MCF 10A (cell line): Measurements from ENCODE around the gene GREB1. TPM values are rescaled to one million over a fixed set of nuclear protein-coding genes. Genes with fewer than 3 reads are reported as not detected.
A peak's percentile ranks its signal among the peaks of the same experiment; 100 is the strongest.
"Not testable (repeated sequence)": the region's sequence is repeated elsewhere in the genome, so short reads cannot be mapped to it uniquely, and the experiment has no call there.

Experiments
- BruUV-seq: library from RNA; stranded (reverse); fragments of 400-500 nt; replicated peaks from 2 replicates; lab custom pipeline; 2021; lab: Mats Ljungman, UMichigan
- CTCF ChIA-PET: fragments of 300-600 bp; sonication (Branson Sonifier 250); formaldehyde crosslinking; extraction: SDS; loops from one replicate; lab custom pipeline; 2021; ENCODE audit warnings: antibody characterized with exemption, inconsistent platforms; lab: Yijun Ruan, JAX
- POLR2A ChIA-PET: fragments of 300-600, 350-650 bp; sonication (Branson Sonifier 250); formaldehyde crosslinking; extraction: SDS; loops from one replicate; lab custom pipeline; 2020; ENCODE audit warnings: antibody characterized with exemption, inconsistent platforms; lab: Yijun Ruan, JAX
- DNase-seq: peaks from one replicate; pipeline ENCODE4 v3.0.0-alpha.2; 2018; ENCODE audit not compliant: unreplicated experiment
- H3K27ac Mint-ChIP-seq: one replicate; pipeline ENCODE4 v1.8.0; 2022; ENCODE audit warnings: mild to moderate bottlenecking, low read depth, mixed read lengths; ENCODE audit not compliant: unreplicated experiment
- H3K27me3 Mint-ChIP-seq: one replicate; pipeline ENCODE4 v1.8.0; 2022; ENCODE audit warnings: mixed read lengths; ENCODE audit not compliant: insufficient read depth, unreplicated experiment
- H3K36me3 Mint-ChIP-seq: one replicate; pipeline ENCODE4 v1.8.0; 2022; ENCODE audit warnings: mild to moderate bottlenecking, moderate library complexity, mixed read lengths; ENCODE audit not compliant: insufficient read depth, unreplicated experiment
- H3K4me1 Mint-ChIP-seq: one replicate; pipeline ENCODE4 v1.8.0; 2022; ENCODE audit warnings: mixed read lengths; ENCODE audit not compliant: insufficient read depth, unreplicated experiment
- H3K4me3 Mint-ChIP-seq: one replicate; pipeline ENCODE4 v1.8.0; 2022; ENCODE audit warnings: mild to moderate bottlenecking, moderate library complexity, mixed read lengths; ENCODE audit not compliant: unreplicated experiment
- H3K9me3 Mint-ChIP-seq: one replicate; pipeline ENCODE4 v1.8.0; 2022; ENCODE audit warnings: mixed read lengths; ENCODE audit not compliant: unreplicated experiment
- intact Hi-C: fragments of 100-400 bp; cut with micrococcal nuclease; formaldehyde crosslinking; loops from 2 replicates; pipeline ENCODE4 v1.14.1; 2022
- total RNA-seq: library from RNA; stranded (reverse); gene quantifications from 2 replicates; pipeline ENCODE4 v1.2.3, GENCODE V29; 2022
- TF ChIP-seq, protein P1 (sequence below): fragments of 200-600 bp; IDR thresholded peaks from one replicate; pipeline ENCODE4 v1.8.0; 2022; ENCODE audit warnings: antibody characterized with exemption, mild to moderate bottlenecking; ENCODE audit not compliant: unreplicated experiment

The GREB1 gene
- total RNA-seq, 1 experiment from 2014 or later, result 1.7 TPM

- CTCF ChIA-PET, result interaction anchor here (0.6 to 1.1 kb wide), 2 partner anchors 71 to 75 kb away, joined by 3 read pairs; no protein-coding TSS in a partner anchor
- Mint-ChIP-seq H3K4me3 (no peak overlapping the region), H3K27ac (no peak overlapping the region), H3K9me3 (peaks cover 9% of the 10 kb centered on the region), H3K4me1 (peaks cover 3% of the 10 kb centered on the region), H3K27me3 (no peaks in the 10 kb centered on the region), H3K36me3 (no peaks in the 10 kb centered on the region)
- peak; percentile 28 for DNase-seq
- intact Hi-C loops, result no loop called here
- POLR2A ChIA-PET, result no interaction called here
- TF ChIP-seq, protein P1, sequence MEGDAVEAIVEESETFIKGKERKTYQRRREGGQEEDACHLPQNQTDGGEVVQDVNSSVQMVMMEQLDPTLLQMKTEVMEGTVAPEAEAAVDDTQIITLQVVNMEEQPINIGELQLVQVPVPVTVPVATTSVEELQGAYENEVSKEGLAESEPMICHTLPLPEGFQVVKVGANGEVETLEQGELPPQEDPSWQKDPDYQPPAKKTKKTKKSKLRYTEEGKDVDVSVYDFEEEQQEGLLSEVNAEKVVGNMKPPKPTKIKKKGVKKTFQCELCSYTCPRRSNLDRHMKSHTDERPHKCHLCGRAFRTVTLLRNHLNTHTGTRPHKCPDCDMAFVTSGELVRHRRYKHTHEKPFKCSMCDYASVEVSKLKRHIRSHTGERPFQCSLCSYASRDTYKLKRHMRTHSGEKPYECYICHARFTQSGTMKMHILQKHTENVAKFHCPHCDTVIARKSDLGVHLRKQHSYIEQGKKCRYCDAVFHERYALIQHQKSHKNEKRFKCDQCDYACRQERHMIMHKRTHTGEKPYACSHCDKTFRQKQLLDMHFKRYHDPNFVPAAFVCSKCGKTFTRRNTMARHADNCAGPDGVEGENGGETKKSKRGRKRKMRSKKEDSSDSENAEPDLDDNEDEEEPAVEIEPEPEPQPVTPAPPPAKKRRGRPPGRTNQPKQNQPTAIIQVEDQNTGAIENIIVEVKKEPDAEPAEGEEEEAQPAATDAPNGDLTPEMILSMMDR, result no peak
- no TSS peak for BruUV-seq
Measured at GRCh38 chr2:11658208-11659114, 124.6 kb downstream of the GREB1 start.

DNA sequence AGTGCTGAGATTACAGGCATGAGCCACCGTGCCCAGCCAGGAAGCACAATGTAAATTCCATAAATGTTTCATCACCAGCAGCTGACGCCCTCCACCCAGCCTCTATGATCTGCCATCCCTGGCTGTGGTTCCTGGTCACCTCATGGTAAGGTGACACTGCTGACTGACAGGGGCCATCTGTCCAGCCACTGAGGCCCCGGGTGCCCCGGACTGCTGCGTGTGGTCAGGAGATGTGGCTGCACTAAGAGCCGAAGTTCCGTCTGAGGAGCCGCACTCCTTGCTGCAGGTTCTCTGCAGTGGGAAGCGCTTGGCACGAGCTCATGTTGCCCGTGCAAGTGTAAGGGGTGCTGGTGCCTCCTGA lies 125.2 kb downstream of the GREB1 start:
- CTCF ChIA-PET, result interaction anchor here (0.6 to 1.1 kb wide), 2 partner anchors 71 to 76 kb away, joined by 3 read pairs; no protein-coding TSS in a partner anchor
- no TSS peak for BruUV-seq
- TF ChIP-seq, protein P1, result no peak
- H3K4me3 Mint-ChIP-seq, result no peak overlapping the region
- peaks cover 6% of the 10 kb centered on the region for H3K4me1 Mint-ChIP-seq
- no peaks in the 10 kb centered on the region for H3K36me3 Mint-ChIP-seq
- no peak overlapping the region for H3K27ac Mint-ChIP-seq
- no peaks in the 10 kb centered on the region for H3K27me3 Mint-ChIP-seq
- no peak for DNase-seq
- intact Hi-C loops, result no loop called here
- POLR2A ChIA-PET, result no interaction called here
- peaks cover 9% of the 10 kb centered on the region for H3K9me3 Mint-ChIP-seq

- Mint-ChIP-seq H3K36me3 (no peaks in the 10 kb centered on the region), H3K9me3 (peaks cover 9% of the 10 kb centered on the region), H3K27ac (no peak overlapping the region), H3K4me1 (peaks cover 6% of the 10 kb centered on the region), H3K27me3 (no peaks in the 10 kb centered on the region), H3K4me3 (no peak overlapping the region)
- TF ChIP-seq, protein P1, result no peak
- ChIA-PET POLR2A (no interaction called here), CTCF (no interaction called here)
- BruUV-seq, result no TSS peak
- intact Hi-C loops, result no loop called here
- no peak for DNase-seq
Measured at GRCh38 chr2:11659851-11660250, 126.0 kb downstream of the GREB1 start.

- intact Hi-C loops, H3K4me1 Mint-ChIP-seq, H3K27ac Mint-ChIP-seq, DNase-seq, H3K36me3 Mint-ChIP-seq, CTCF ChIA-PET, POLR2A ChIA-PET, H3K9me3 Mint-ChIP-seq, H3K4me3 Mint-ChIP-seq, H3K27me3 Mint-ChIP-seq, BruUV-seq: not testable (repeated sequence)
Measured at GRCh38 chr2:11660396-11660795, 126.6 kb downstream of the GREB1 start.
